Astrocyte of the cerebellum (primary cell): ENCODE results near the gene TCF4.

Source experiments
- DNase-seq: peaks from one replicate; pipeline ENCODE4 v3.0.0-alpha.2; 2011; ENCODE audit warnings: low read depth
- H3K4me3 ChIP-seq: 2 replicates; pipeline ENCODE4 v1.5.1; 2011; ENCODE audit warnings: mild to moderate bottlenecking, low read depth, low read length, moderate library complexity
- in situ Hi-C: cut with HindIII; loops from 2 replicates; pipeline ENCODE4 v1.10.0; 2017; ENCODE audit warnings: low sequenced_read_pairs
- TF ChIP-seq, protein P1 (sequence below): IDR thresholded peaks from 2 replicates; pipeline ENCODE4 v1.5.1; 2012; ENCODE audit warnings: low read length, low read depth, moderate library complexity, mild to moderate bottlenecking; ENCODE audit errors: missing control alignments

TCF4 gene

GRCh38 chr18:55625901-55626300 is 37.9 kb upstream of the TCF4 start:
- in situ Hi-C loops, result no loop called here
- no peak for DNase-seq
- TF ChIP-seq, protein P1, sequence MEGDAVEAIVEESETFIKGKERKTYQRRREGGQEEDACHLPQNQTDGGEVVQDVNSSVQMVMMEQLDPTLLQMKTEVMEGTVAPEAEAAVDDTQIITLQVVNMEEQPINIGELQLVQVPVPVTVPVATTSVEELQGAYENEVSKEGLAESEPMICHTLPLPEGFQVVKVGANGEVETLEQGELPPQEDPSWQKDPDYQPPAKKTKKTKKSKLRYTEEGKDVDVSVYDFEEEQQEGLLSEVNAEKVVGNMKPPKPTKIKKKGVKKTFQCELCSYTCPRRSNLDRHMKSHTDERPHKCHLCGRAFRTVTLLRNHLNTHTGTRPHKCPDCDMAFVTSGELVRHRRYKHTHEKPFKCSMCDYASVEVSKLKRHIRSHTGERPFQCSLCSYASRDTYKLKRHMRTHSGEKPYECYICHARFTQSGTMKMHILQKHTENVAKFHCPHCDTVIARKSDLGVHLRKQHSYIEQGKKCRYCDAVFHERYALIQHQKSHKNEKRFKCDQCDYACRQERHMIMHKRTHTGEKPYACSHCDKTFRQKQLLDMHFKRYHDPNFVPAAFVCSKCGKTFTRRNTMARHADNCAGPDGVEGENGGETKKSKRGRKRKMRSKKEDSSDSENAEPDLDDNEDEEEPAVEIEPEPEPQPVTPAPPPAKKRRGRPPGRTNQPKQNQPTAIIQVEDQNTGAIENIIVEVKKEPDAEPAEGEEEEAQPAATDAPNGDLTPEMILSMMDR, result no peak
- no peak overlapping the region for H3K4me3 ChIP-seq

DNA sequence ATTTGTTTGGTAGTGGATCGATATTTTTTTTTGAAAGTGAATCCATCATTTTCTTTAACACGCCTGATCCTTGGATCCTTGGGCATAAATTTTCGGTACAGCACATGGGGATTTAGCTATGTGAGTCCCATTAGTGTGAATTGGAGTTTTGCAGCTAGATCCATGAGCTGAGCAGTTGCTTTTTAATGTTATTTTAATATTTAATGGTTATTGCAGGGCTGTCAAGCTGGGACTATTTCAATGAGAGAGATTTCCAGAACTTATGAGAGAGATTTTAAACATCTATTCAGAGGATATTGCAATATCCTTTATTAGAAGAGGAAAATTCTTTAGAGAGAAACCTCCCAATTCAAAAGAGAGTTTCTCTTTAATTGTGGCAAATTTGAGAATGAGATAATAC is 35.6 kb upstream of the TCF4 start:
- no peak overlapping the region for H3K4me3 ChIP-seq
- in situ Hi-C loops, result no loop called here
- TF ChIP-seq, protein P1, result no peak
- no peak for DNase-seq

DNA sequence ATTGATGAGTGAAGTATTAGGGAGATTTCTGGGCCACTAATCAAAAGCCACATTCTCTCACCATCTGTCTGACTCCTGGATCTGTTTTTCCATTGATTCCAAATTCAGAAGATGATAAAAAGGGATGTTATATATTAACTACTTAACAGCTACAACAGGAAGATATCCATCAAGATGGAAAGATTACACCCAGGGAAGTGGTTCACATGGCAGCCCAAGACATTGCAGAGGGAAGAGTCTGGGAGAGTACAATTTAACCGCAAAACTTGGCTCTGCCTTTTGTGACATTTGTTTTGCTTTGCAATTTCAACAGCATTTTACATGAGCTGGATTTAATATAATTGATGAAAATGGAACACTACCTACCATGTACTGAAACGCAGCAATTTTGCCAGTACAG is 22.5 kb upstream of the TCF4 start:
- TF ChIP-seq, protein P1, result no peak
- no peak for DNase-seq
- in situ Hi-C loops, result loop anchor here (5.0 kb wide), 1 partner anchor 48 kb away; no protein-coding TSS in a partner anchor
- H3K4me3 ChIP-seq, result no peak overlapping the region

DNA sequence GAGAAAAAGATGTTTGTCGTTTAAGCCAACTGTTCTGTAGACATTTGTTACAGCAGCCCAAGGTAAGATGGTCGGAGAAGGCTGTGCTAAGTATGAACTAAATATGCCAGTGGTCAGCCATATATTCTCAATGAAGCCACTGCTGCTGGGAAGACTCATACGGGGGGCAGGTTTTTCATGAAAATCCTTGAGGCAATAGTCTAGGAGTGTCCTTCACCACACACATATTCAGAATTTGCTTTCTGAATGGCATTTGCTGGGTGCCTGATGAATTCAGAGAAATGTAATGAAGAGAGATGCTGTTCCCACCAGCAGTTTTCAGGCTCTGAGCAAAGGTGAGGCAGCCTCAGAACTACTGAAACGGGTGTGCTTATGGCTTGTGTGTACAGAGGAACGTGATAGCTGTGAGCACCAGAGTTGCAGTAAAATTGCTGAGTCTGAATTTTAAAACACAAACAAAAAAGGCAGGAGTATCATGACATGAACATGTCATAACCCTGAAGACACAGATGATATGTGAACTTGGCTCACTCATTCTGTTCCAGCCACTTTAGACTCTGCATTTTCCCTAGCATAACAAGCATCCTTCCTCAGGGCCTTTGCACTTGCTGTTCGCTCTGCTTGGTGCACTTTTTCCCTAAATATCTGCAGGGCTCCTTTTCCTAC is 21.3 kb upstream of the TCF4 start:
- in situ Hi-C loops, result no loop called here
- no peak for DNase-seq
- TF ChIP-seq, protein P1, result no peak
- no peak overlapping the region for H3K4me3 ChIP-seq

DNA sequence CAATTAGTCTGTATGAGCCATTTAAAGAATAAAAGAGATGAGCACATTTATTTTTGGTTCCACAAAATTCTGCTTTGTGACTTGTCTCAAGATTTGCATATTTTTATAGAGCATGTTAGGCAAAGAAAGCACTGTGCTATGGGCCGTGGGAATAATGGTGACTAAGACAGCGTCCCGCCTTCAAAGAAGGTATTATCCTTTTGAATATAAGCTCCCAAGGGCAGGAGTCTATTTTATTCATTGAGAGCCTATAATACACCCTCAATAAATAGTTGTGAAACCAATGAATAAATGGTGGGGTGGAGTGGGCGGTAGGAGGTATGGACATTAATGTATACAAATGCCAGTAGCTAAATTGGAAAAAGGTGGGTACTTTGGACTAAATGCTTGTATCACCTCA is 20.5 kb upstream of the TCF4 start:
- no peak overlapping the region for H3K4me3 ChIP-seq
- TF ChIP-seq, protein P1, result no peak
- in situ Hi-C loops, result no loop called here
- DNase-seq, result no peak

GRCh38 chr18:55607773-55608172 is 19.8 kb upstream of the TCF4 start:
- TF ChIP-seq, protein P1, result no peak
- no peak overlapping the region for H3K4me3 ChIP-seq
- in situ Hi-C loops, result no loop called here
- no peak for DNase-seq
